SK-N-SH treated with all-trans-retinoic acid at 6 μM for 48 hours (cell line): ENCODE data around the gene TTC39C.

Experiments
- ATAC-seq: fragments of 200-7000 bp; cut with Tn5 transposase; 3 replicates; pipeline ENCODE4 v1.9.1; 2020; ENCODE audit warnings: mild to moderate bottlenecking, moderate library complexity
- ARNTL ChIP-seq: fragments of 450-650 bp; formaldehyde crosslinking; IDR thresholded peaks from 2 replicates; pipeline ENCODE4 v1.5.0; 2020; ENCODE audit warnings: low read depth, mild to moderate bottlenecking, moderate library complexity, borderline replicate concordance
- BACH2 ChIP-seq: fragments of 250-450 bp; sonication (Bioruptor Pico); IDR thresholded peaks from 2 replicates; pipeline ENCODE4 v1.9.0; 2021; ENCODE audit warnings: mild to moderate bottlenecking, borderline replicate concordance
- CREB5 ChIP-seq: fragments of 250-450 bp; sonication (Bioruptor Pico); IDR thresholded peaks from 2 replicates; pipeline ENCODE4 v1.5.1; 2020; ENCODE audit warnings: low read depth, mild to moderate bottlenecking, moderate library complexity
- CSRNP3 ChIP-seq: fragments of 250-450 bp; sonication (Bioruptor Pico); IDR thresholded peaks from 2 replicates; pipeline ENCODE4 v1.5.1; 2021; ENCODE audit warnings: mild to moderate bottlenecking, moderate library complexity
- ESRRG ChIP-seq: fragments of 250-450 bp; sonication (Bioruptor Pico); IDR thresholded peaks from 2 replicates; pipeline ENCODE4 v1.6.1; 2021; ENCODE audit warnings: mild to moderate bottlenecking
- GLIS3 ChIP-seq: fragments of 250-450 bp; sonication (Bioruptor Pico); IDR thresholded peaks from 2 replicates; pipeline ENCODE4 v1.5.0; 2020; ENCODE audit warnings: mild to moderate bottlenecking, moderate library complexity
- ISL1 ChIP-seq: fragments of 250-450 bp; sonication (Bioruptor Pico); IDR thresholded peaks from 2 replicates; pipeline ENCODE4 v2.1.2; 2022; ENCODE audit warnings: mild to moderate bottlenecking, moderate library complexity
- PATZ1 ChIP-seq: fragments of 250-450 bp; sonication (Bioruptor Pico); IDR thresholded peaks from 2 replicates; pipeline ENCODE4 v1.8.0; 2020; ENCODE audit warnings: mild to moderate bottlenecking, moderate library complexity, borderline replicate concordance
- POU6F1 ChIP-seq: fragments of 250-450 bp; sonication (Bioruptor Pico); IDR thresholded peaks from 2 replicates; pipeline ENCODE4 v1.8.0; 2021; ENCODE audit warnings: low read depth, mild to moderate bottlenecking, moderate library complexity, borderline replicate concordance
- PPARA ChIP-seq: fragments of 250-450 bp; sonication (Bioruptor Pico); IDR thresholded peaks from 2 replicates; pipeline ENCODE4 v1.5.0; 2020; ENCODE audit warnings: mild to moderate bottlenecking, borderline replicate concordance
- SNAI2 ChIP-seq: fragments of 250-450 bp; sonication (Bioruptor Pico); IDR thresholded peaks from 2 replicates; pipeline ENCODE4 v1.5.0; 2020; ENCODE audit warnings: mild to moderate bottlenecking, moderate library complexity
- TCF4 ChIP-seq: fragments of 250-450 bp; sonication (Bioruptor Pico); IDR thresholded peaks from 2 replicates; pipeline ENCODE4 v1.8.0; 2021; ENCODE audit warnings: mild to moderate bottlenecking, moderate library complexity, borderline replicate concordance
- ZFP3 ChIP-seq: fragments of 250-450 bp; sonication (Bioruptor Pico); IDR thresholded peaks from 2 replicates; pipeline ENCODE4 v1.5.0; 2020; ENCODE audit warnings: mild to moderate bottlenecking, moderate library complexity
- ZFP30 ChIP-seq: fragments of 450-650 bp; formaldehyde crosslinking; IDR thresholded peaks from 2 replicates; pipeline ENCODE4 v1.5.0; 2022; ENCODE audit warnings: mild to moderate bottlenecking, moderate library complexity
- ZNF8 ChIP-seq: fragments of 450-650 bp; formaldehyde crosslinking; IDR thresholded peaks from 2 replicates; pipeline ENCODE4 v1.5.0; 2020; ENCODE audit warnings: mild to moderate bottlenecking, moderate library complexity

TTC39C gene

GRCh38 chr18:24112464-24112863 lies 97.9 kb downstream of the TTC39C start:
- no peak for TF ChIP-seq CREB5 (CRISPR knock-in tag)
- TF ChIP-seq ZFP3 (CRISPR knock-in tag): no peak
- TF ChIP-seq ARNTL (CRISPR knock-in tag): no peak
- no peak for TF ChIP-seq BACH2 (CRISPR knock-in tag)
- TF ChIP-seq PPARA (CRISPR knock-in tag): no peak
- TF ChIP-seq ZNF8 (CRISPR knock-in tag): no peak
- TF ChIP-seq POU6F1 (CRISPR knock-in tag): no peak
- TF ChIP-seq, all 23 proteins: peak for 0
- ATAC-seq: no peak

GRCh38 chr18:24112874-24113615 lies 98.5 kb downstream of the TTC39C start:
- no peak for ATAC-seq
- no peak for TF ChIP-seq GLIS3 (CRISPR knock-in tag)

GRCh38 chr18:24114924-24115549 lies 100.5 kb downstream of the TTC39C start:
- no peak for ATAC-seq

More at GRCh38 chr18:24114924-24115549, 100.5 kb downstream of the TTC39C start:
- TF ChIP-seq ZNF8 (CRISPR knock-in tag): no peak
- TF ChIP-seq BACH2 (CRISPR knock-in tag): no peak
- no peak for TF ChIP-seq PPARA (CRISPR knock-in tag)
- no peak for TF ChIP-seq ESRRG
- no peak for TF ChIP-seq TCF4 (CRISPR knock-in tag)
- no peak for TF ChIP-seq PATZ1 (CRISPR knock-in tag)
- TF ChIP-seq ZFP30 (CRISPR knock-in tag): no peak
- no peak for TF ChIP-seq SNAI2 (CRISPR knock-in tag)
- TF ChIP-seq CSRNP3 (CRISPR knock-in tag): no peak
- TF ChIP-seq POU6F1 (CRISPR knock-in tag): no peak
- no peak for TF ChIP-seq ISL1 (CRISPR knock-in tag)
- TF ChIP-seq, all 23 proteins: peak for 0
